ENCODE data around the gene SLC6A12.

DNA sequence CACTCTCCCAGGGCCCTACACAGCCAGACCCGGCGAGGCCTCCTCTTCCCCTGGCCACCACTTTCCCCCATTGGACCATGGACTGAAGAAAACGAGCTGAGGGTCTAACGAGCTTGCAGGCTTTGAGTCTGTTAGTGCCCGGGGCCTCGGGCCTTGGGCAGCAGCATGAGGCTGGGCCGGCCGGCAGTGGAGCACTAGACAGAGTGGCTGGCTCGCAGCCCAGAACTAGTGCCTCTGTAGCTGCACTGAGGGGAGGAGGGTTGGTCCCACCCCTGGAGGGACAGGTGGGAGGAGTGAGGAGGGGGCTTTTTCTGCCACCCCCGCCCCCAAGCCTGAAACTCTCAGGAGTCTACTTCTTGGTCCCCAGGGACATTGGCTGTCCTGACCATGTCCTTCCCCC is 38.7 kb downstream of the SLC6A12 start:
- TF ChIP-seq, protein P1, sequence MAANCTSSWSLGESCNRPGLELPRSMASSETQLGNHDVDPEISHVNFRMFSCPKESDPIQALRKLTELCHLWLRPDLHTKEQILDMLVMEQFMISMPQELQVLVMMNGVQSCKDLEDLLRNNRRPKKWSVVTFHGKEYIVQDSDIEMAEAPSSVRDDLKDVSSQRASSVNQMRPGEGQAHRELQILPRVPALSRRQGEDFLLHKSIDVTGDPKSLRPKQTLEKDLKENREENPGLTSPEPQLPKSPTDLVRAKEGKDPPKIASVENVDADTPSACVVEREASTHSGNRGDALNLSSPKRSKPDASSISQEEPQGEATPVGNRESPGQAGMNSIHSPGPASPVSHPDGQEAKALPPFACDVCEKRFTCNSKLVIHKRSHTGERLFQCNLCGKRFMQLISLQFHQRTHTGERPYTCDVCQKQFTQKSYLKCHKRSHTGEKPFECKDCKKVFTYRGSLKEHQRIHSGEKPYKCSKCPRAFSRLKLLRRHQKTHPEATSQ (tag by site-specific recombination; IDR thresholded peaks at IDR 0.05): no peak
- no peak for TF ChIP-seq ZNF529 (tag by site-specific recombination; IDR thresholded peaks at IDR 0.05; ENCODE audit: insufficient replicate concordance)
- no peak for TF ChIP-seq ZNF626 (tag by site-specific recombination; IDR thresholded peaks at IDR 0.05)
- TF ChIP-seq, protein P2, sequence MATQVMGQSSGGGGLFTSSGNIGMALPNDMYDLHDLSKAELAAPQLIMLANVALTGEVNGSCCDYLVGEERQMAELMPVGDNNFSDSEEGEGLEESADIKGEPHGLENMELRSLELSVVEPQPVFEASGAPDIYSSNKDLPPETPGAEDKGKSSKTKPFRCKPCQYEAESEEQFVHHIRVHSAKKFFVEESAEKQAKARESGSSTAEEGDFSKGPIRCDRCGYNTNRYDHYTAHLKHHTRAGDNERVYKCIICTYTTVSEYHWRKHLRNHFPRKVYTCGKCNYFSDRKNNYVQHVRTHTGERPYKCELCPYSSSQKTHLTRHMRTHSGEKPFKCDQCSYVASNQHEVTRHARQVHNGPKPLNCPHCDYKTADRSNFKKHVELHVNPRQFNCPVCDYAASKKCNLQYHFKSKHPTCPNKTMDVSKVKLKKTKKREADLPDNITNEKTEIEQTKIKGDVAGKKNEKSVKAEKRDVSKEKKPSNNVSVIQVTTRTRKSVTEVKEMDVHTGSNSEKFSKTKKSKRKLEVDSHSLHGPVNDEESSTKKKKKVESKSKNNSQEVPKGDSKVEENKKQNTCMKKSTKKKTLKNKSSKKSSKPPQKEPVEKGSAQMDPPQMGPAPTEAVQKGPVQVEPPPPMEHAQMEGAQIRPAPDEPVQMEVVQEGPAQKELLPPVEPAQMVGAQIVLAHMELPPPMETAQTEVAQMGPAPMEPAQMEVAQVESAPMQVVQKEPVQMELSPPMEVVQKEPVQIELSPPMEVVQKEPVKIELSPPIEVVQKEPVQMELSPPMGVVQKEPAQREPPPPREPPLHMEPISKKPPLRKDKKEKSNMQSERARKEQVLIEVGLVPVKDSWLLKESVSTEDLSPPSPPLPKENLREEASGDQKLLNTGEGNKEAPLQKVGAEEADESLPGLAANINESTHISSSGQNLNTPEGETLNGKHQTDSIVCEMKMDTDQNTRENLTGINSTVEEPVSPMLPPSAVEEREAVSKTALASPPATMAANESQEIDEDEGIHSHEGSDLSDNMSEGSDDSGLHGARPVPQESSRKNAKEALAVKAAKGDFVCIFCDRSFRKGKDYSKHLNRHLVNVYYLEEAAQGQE (tag by site-specific recombination; IDR thresholded peaks at IDR 0.05): no peak
- TF ChIP-seq, protein P3, sequence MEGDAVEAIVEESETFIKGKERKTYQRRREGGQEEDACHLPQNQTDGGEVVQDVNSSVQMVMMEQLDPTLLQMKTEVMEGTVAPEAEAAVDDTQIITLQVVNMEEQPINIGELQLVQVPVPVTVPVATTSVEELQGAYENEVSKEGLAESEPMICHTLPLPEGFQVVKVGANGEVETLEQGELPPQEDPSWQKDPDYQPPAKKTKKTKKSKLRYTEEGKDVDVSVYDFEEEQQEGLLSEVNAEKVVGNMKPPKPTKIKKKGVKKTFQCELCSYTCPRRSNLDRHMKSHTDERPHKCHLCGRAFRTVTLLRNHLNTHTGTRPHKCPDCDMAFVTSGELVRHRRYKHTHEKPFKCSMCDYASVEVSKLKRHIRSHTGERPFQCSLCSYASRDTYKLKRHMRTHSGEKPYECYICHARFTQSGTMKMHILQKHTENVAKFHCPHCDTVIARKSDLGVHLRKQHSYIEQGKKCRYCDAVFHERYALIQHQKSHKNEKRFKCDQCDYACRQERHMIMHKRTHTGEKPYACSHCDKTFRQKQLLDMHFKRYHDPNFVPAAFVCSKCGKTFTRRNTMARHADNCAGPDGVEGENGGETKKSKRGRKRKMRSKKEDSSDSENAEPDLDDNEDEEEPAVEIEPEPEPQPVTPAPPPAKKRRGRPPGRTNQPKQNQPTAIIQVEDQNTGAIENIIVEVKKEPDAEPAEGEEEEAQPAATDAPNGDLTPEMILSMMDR (tag by site-specific recombination; IDR thresholded peaks at IDR 0.05): no peak
- no peak for TF ChIP-seq BCL11B (tag by site-specific recombination; IDR thresholded peaks at IDR 0.05; ENCODE audit: low read depth)
- no peak for TF ChIP-seq ZNF24 (tag by site-specific recombination; IDR thresholded peaks at IDR 0.05)
- TF ChIP-seq, protein P4, sequence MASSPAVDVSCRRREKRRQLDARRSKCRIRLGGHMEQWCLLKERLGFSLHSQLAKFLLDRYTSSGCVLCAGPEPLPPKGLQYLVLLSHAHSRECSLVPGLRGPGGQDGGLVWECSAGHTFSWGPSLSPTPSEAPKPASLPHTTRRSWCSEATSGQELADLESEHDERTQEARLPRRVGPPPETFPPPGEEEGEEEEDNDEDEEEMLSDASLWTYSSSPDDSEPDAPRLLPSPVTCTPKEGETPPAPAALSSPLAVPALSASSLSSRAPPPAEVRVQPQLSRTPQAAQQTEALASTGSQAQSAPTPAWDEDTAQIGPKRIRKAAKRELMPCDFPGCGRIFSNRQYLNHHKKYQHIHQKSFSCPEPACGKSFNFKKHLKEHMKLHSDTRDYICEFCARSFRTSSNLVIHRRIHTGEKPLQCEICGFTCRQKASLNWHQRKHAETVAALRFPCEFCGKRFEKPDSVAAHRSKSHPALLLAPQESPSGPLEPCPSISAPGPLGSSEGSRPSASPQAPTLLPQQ (tag by site-specific recombination; IDR thresholded peaks at IDR 0.05): no peak
- TF ChIP-seq, protein P5, sequence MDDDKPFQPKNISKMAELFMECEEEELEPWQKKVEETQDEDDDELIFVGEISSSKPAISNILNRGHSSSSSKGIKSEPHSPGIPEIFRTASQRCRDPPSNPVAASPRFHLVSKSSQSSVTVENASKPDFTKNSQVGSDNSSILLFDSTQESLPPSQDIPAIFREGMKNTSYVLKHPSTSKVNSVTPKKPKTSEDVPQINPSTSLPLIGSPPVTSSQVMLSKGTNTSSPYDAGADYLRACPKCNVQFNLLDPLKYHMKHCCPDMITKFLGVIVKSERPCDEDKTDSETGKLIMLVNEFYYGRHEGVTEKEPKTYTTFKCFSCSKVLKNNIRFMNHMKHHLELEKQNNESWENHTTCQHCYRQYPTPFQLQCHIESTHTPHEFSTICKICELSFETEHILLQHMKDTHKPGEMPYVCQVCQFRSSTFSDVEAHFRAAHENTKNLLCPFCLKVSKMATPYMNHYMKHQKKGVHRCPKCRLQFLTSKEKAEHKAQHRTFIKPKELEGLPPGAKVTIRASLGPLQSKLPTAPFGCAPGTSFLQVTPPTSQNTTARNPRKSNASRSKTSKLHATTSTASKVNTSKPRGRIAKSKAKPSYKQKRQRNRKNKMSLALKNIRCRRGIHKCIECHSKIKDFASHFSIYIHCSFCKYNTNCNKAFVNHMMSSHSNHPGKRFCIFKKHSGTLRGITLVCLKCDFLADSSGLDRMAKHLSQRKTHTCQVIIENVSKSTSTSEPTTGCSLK (tag by site-specific recombination; IDR thresholded peaks at IDR 0.05): no peak
